GM19025 (cell line): ENCODE data around the gene IFNLR1.

Source experiments
- ATAC-seq: cut with Tn5 transposase; IDR thresholded peaks from one replicate; pipeline ENCODE4 v1.9.1; 2021; ENCODE audit warnings: mild to moderate bottlenecking, low read depth, moderate library complexity; ENCODE audit not compliant: unreplicated experiment

IFNLR1 gene

DNA sequence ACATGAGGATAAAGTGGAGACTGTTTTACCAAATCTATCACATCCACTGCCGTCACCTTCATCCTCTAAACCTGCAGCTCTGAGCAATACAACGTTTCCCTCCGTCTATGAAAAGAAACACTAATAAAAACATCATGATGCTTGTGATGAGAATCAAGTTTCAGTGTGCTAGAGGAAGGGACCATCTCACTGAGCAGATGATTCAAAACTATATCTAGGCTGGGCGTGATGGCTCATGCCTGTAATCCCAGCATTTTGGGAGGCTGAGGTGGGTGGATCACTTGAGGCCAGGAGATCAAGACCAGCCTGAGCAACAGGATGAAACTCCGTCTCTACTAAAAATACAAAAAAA lies 60.4 kb downstream of the IFNLR1 start:
- no peak for ATAC-seq

GRCh38 chr1:24126018-24126671 lies 60.9 kb downstream of the IFNLR1 start:
- no peak for ATAC-seq

DNA sequence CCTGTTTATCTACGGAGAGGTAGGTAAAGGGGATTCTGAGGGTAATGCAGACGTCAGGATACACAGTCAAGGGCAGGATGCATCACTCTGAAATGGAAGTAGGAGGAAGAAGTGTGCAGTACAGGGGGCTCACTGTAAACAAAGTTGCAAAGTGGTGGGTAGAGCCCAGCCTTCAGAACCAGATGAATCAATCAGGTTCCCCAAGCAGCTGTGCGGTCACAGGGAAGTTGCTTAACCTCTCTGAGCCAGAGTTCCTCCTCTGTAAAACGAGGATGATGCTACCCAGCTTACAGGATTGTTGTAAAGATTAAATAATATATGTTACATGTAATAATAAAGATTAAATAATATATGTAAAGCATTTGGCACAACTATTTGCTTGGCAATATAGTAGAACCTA lies 61.6 kb downstream of the IFNLR1 start:
- no peak for ATAC-seq

DNA sequence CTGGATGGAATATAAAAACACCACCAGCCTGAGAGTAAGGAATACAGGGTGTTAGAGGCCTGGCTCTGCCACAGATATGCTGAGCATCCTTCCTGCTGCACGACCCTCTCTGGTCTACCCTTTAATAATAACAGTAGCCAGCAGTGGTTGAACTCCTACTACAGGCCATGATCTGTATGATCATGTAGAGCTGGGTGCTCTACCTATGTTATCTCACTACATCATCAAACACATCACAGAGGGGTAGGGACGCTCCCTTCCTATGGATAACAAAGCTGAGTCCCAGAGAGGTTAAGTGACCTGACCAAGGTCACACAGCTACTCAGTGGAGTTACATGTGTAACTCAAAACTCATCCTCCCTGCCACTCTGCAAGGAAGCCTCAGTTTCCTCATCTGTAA lies 62.1 kb downstream of the IFNLR1 start:
- ATAC-seq: no peak

DNA sequence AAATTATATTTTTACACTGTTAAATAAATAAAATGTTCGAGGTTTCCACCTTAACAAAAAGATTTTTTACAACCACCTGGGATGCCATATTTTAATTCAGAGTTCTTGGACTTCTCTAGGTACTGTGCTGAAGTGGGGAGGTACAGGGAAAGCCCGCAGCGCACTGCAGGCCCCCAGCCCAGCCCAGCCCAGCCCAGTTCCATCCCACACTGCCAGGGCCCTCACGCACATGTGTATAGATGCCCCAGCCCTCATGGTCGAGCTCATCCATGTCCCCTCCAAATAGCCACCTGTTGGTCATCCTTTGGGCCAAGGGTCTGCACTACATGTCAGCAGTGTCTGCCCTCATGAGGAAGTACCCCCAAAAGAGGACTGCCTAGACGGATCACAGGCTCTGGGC lies 63.5 kb downstream of the IFNLR1 start:
- no peak for ATAC-seq

DNA sequence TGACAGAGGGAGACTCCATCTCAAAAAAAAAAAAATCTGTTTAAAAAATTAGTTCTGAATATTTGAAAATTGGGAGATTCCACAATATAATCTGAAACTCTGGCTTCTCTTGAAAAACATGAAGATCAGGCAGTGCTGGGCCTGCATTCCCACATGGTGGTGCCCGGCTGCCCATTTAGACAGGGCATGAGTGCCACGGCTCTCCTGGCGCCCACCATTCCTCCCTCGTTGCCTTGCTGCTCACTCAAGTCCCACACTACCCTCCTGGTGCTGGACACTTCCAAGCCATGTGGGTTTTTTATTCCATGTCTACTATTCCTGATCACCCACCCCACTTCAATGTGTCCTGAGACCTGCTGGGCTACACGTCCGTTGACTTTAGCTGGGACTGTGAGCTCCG lies 64.3 kb downstream of the IFNLR1 start:
- no peak for ATAC-seq

- no peak for ATAC-seq
Measured at GRCh38 chr1:24121406-24121805, 65.7 kb downstream of the IFNLR1 start.

GRCh38 chr1:24120965-24121364 lies 66.1 kb downstream of the IFNLR1 start:
- no peak for ATAC-seq

DNA sequence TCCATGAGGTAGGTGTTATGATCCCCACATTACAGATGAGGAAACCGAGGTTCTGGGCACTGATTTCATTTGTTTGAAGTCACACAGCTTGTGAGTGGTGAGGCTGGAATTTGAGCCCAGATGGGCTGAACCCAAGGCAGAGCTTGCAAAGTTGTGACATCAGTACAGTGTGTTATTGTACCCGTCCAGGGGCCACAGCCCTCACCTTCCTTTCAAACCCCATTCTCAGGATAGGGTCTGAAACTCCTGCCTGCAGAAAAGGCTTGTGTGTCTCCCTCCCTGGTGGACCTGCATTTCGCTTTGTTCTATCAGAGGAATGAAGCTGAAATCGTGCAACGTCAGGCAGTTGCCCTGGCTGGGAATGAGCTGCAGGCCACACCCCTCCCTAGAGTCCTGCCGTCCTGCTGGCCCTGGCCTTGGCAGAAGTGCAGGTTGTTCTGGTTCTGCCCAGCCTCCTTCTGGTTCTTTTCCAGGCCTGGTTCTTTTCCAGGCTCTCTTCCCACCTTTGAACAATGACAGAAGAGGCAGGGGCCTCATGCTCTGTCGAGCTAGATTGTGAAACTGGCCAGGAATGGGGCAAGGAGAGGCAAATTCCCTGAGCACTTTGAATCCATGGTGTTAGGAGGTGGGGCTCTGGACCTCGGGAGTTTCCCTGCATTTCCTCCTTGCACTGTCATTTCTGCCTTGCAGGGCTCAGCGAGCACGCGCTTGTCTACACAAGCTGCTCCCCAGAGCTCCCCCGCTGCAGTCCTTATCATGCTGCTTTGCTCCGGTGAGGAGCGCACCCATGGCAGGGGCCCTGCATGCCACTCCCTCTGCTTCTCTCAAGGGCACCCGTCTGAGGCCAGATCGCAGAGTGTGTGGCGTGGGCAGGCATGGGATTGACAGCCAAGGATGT lies 67.0 kb downstream of the IFNLR1 start:
- no peak for ATAC-seq

- no peak for ATAC-seq
Measured at GRCh38 chr1:24119489-24119858, 67.6 kb downstream of the IFNLR1 start.

- no peak for ATAC-seq
Measured at GRCh38 chr1:24118410-24119242, 68.5 kb downstream of the IFNLR1 start.

- ATAC-seq: no peak
Measured at GRCh38 chr1:24117722-24118409, 69.2 kb downstream of the IFNLR1 start.

- no peak for ATAC-seq
Measured at GRCh38 chr1:24117132-24117531, 70.0 kb downstream of the IFNLR1 start.

DNA sequence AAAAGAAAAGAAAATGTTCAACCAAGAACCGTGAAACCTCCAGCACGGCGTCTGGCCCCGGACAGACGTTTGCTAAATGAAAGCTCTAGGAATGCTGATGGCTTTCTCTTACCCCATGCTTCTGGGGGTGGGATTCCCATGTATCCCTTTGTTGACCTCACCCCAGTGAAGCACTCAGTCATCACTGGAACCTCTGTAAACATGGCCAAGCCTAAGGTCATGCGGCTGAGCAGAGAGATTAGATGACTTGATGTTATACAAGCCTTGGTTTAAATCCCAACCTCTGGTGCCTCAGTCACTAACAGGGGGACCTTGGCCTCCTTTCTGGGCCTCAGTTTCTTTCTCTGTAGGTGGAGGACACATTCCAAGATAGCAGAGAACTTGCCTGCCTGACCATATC lies 72.3 kb downstream of the IFNLR1 start:
- no peak for ATAC-seq

- ATAC-seq: no peak
Measured at GRCh38 chr1:24113641-24114033, 73.5 kb downstream of the IFNLR1 start.

GRCh38 chr1:24111996-24112779 lies 74.9 kb downstream of the IFNLR1 start, which contains the start of gene MYOM3:
MYOM3 (minus strand) TSS chr1:24112135; CDS start chr1:24108636, 3,499 bp downstream.
- ATAC-seq: no peak

DNA sequence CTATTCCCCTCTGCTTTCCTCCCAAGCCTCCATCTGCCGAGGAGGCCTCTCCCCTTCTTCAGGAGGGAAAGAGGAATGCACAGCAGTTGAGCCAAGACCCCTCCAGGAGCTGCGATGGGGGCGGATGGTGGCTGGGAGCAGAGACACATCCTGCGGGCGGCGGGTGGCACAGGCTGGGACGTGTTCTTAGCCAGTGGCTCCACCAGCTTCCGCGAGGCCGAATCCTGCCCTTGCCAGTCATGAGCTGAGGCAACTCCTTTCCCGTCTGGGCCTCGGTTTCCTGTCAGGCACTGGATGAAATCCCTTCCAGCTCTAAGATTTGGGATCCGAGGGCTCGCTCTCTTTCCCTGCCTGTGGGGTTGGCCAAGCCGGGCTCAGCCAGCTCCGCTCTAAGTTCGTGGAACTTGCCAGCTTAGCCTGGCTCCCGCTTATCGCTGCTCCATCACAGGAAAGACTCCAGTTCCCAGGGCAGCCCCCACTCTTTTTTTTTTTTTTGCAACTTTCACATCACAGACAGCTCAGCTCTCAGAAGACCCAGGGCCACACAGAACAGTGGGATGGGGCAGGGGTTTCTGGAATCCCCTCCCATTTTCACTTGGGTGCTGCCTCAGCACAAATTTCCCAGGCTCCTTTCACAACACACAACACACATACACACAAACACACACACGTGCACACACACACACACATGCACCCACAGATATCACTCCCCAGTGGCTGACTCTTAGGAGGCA lies 75.7 kb downstream of the IFNLR1 start:
- ATAC-seq: no peak

DNA sequence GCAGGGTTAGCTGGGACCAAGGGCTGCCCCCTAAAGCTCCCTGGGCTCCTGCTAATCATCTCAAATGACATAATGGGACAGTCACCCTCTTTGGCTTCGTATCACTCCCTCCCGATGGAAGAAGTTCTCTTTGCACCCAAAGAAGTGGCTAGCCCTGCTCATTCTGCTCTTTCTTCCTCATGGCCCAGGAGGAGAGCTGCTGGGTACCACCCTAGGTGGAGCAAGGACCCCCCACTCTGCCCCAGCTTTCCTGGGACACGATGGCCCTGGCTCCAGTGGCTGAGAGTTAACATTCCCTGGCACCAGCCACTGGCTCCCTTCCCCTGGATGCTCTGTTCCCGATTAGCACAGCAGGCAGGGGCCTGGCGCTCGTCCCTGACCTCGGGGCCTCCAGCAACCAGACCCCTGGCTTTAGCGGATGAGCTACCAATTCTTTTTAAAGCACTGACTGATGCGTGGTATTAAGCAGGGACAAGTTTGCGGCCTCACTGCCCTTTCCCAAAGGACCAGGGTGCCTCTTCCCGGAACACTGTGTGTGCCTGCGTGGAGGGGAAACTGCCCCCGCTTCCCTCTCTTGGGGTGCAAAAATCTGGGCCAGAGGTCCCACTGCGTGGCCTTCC lies 76.3 kb downstream of the IFNLR1 start:
- no peak for ATAC-seq
